H54 (cell line): ENCODE results near the gene NDFIP2.
A peak's percentile ranks its signal among the peaks of the same experiment; 100 is the strongest.

Experiments
- DNase-seq: peaks from one replicate; pipeline ENCODE4 v3.0.0; 2011; ENCODE audit warnings: low spot score, mixed read lengths; ENCODE audit not compliant: insufficient read length
- FAIRE-seq: peaks from 3 replicates; lab custom pipeline; 2011; peaks lifted over from hg19 to GRCh38; lab: Jason Lieb, UNC
- POLR2A ChIP-seq: IDR thresholded peaks from 2 replicates; pipeline ENCODE4 v1.6.1; 2011; ENCODE audit warnings: low read depth, mild to moderate bottlenecking, low read length

Gene NDFIP2

GRCh38 chr13:79525064-79525857 lies 44.3 kb downstream of the NDFIP2 start:
- no peak for TF ChIP-seq POLR2A
- DNase-seq = no peak
- peak; percentile 57 for FAIRE-seq

GRCh38 chr13:79527698-79528097 lies 46.7 kb downstream of the NDFIP2 start:
- FAIRE-seq (no peak), DNase-seq (no peak)
- no peak for TF ChIP-seq POLR2A

GRCh38 chr13:79528356-79528755 lies 47.4 kb downstream of the NDFIP2 start:
- DNase-seq (no peak), FAIRE-seq (no peak)
- no peak for TF ChIP-seq POLR2A

- no peak for DNase-seq
- peak; percentile 38 for FAIRE-seq
- no peak for TF ChIP-seq POLR2A
Observed at GRCh38 chr13:79528759-79529191, 47.8 kb downstream of the NDFIP2 start.

GRCh38 chr13:79529817-79530216 lies 48.9 kb downstream of the NDFIP2 start:
- no peak for DNase-seq
- no peak for TF ChIP-seq POLR2A
- FAIRE-seq = no peak

- no peak for FAIRE-seq
- TF ChIP-seq POLR2A = no peak
- no peak for DNase-seq
Observed at GRCh38 chr13:79530270-79530669, 49.3 kb downstream of the NDFIP2 start.

GRCh38 chr13:79531542-79532254 lies 50.7 kb downstream of the NDFIP2 start:
- FAIRE-seq (peak; percentile 50), DNase-seq (no peak)
- TF ChIP-seq POLR2A = no peak

GRCh38 chr13:79532576-79532975 lies 51.6 kb downstream of the NDFIP2 start:
- DNase-seq (no peak), FAIRE-seq (no peak)
- no peak for TF ChIP-seq POLR2A

GRCh38 chr13:79533781-79534400 lies 52.9 kb downstream of the NDFIP2 start:
- FAIRE-seq = no peak
- DNase-seq = no peak
- TF ChIP-seq POLR2A = no peak

- FAIRE-seq (no peak), DNase-seq (no peak)
- no peak for TF ChIP-seq POLR2A
Observed at GRCh38 chr13:79534596-79534995, 53.6 kb downstream of the NDFIP2 start.

GRCh38 chr13:79538757-79539156 lies 57.8 kb downstream of the NDFIP2 start:
- TF ChIP-seq POLR2A = no peak
- DNase-seq (no peak), FAIRE-seq (no peak)

GRCh38 chr13:79540504-79540903 lies 59.5 kb downstream of the NDFIP2 start:
- TF ChIP-seq POLR2A = no peak
- FAIRE-seq = no peak
- no peak for DNase-seq

- no peak for TF ChIP-seq POLR2A
- FAIRE-seq = peak; percentile 66
- DNase-seq = no peak
Observed at GRCh38 chr13:79541426-79542049, 60.6 kb downstream of the NDFIP2 start.

- FAIRE-seq = no peak
- DNase-seq = no peak
- TF ChIP-seq POLR2A = no peak
Observed at GRCh38 chr13:79543883-79544282, 62.9 kb downstream of the NDFIP2 start.
